COLO668 (cell line): ENCODE data around the gene PRSS57.

ENCODE experiments used
- DNase-seq: peaks from one replicate; lab custom pipeline; 2025; ENCODE audit not compliant: unreplicated experiment; lab: John Stamatoyannopoulos, UW

The PRSS57 gene

DNA sequence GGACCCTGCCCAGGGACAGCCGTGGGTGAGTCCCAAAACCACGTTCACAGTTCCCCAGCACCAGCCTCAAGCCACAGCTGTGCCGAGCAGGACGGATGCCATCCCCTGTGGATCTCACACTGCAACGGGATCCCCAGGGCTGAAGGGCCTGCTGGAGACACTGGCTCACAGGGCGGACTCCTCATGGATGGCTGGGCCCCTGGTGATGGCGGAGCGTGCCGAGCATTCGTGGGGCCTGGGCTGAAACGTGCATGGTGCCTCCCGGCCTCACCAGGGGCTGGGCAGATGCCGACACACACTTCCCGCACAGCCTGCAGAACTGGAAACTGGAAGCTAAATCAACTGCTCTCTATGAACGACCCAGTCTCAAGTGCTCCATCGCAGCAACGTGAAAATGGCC is 41.8 kb downstream of the PRSS57 start:
- no peak for DNase-seq

DNA sequence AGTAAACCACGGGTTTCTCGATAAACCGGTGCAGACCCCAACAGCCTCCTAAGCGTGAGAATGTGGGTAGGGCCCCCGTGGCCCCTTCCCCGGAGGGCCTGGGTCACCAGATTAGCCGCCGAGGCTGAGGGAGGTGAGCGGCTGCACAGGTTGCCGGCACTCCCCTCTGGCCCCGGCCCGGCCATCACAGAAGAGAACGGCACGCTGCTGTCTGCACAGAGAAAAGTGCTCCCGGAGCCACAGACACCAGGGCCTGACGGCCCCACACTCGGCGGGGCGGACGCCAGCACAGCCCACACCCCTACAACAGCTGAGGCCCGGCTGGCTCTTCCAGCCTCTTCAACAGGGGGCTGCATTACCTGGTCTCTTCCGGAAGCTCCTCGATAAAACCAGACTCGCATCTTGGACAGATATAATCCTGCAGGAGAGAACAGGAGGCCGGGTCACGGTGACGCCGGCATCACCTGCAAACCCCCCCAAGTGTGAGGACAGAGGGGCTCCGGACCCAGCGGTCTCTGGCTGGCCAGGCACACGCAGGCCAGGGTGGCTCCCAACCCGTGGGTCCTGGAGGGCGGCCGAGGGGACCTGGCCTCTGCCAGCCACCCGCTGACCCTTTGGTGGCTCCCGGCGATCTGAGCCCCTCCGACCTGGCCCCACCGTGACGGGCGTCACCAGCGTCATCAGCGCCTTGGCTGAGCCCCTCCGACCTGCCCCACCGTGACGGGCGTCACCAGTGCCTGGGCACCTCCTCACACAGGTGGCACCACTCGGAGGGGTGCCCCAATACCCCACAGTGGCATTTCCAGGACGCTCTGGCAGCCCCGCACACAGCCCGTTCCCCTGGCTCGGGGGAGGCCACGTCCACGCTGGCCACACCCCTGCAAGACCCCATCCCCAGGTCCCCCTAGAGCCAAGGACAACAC is 42.5 kb downstream of the PRSS57 start:
- no peak for DNase-seq

DNA sequence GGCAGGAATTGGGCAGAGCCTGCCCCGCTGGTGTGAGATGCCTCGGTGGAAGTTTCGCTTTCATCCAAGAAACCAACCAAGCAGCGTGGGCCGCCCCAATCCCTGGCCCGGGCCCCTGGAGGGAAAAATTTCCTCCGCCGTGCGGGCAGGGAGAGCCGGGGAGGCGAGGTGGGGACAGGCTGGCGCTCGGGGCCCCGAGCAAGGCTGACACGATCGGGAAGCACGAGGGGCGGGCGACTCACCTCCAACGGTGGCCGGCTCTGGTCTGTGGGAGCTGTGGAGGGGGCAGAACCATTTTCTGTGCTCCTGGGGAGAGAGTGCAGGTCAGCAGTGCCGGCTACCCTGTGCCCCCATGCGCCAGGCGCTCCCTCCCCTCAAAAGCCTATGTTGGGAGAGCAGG is 43.3 kb downstream of the PRSS57 start:
- DNase-seq = no peak

DNA sequence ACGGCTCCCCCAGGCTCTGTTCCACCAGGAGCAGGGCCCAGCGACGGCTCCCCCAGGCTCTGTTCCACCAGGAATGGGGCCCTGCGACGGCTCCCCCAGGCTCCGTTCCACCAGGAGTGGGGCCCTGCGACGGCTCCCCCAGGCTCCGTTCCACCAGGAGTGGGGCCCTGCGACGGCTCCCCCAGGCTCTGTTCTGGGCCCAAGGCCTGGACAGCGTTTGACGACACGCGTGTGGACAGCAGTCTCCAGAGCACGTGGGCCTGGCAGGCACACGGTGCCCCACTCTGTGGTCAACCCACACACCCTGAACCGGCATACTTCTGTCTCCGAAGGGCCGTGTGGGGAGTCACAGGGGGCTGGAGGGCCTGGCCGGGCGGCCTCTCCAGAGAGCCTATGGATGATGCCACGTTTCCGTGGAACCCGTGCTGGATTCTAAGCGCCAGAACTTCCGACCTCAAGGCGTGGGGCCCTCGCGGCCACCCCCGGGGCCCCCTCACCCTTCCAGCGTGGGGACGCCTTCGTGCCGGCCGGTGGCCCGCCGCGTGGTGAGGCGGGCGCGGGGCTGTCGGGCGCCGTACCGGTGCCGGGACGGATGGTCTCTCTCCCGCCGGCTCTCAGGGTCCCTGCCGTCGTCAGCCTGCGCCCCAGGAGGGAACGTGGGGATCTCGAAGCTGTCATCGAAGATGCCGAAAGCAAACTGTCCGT is 44.0 kb downstream of the PRSS57 start:
- DNase-seq = no peak

DNA sequence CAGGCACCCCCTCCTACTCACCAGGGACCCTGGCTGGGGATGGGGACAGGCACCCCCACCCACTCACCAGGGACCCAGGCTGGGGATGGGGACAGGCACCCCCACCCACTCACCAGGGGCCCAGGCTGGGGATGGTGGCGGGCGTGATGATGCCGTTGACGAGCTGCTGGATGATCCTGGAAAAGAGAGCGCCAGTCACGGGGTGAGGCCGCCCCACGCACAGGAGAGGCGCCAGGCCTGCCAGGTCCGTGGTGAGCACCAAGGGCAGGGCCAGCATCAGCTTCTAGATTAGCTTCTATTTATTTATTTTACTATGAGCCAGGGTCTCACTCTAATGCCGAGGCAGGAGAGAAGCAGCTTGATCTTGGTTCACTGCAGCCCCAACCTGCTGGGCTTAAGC is 45.1 kb downstream of the PRSS57 start:
- no peak for DNase-seq

DNA sequence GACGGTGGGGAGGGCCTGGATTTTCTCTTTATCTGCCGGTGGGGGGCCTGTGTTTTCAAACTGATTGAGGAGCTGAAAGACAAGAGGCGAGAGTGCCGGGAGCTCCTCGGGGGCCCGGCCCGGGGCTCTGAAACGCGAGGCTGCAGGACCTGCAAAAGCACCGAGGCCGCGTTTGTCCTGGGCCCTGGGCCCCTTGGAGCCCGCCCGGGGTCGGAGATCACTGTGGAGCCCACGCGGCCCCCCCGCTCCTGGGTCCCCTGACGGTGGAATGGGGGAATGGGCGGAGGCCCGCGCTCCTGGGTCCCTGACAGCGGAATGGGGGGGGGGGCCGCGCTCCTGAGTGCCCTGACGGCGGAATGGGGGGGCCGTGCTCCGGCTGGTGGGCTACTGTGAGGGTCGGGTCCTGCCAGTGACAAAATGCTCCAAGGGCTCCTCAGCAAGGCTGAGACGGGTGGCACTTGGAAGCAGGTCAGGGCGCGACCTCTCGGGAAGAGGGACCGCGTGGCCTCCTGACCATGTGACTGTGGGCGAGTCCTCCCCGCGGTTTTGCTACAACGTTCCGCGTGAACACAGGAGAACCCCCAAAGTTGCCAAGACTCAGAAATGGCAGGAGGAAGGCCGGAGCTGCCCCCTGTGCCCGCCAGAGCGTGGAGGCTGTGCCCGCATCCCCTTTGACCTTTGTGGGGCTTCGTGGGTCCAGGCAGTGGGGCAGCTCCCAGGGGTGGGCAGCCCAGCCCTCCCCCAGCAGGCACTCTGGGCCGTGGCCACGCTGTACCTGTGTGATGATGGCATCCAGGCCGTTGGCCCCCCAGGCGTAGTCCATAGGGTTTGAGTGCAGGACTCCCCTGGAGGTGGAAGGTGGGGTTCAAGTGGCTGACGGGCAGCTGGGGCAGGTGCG is 46.1 kb downstream of the PRSS57 start:
- no peak for DNase-seq

DNA sequence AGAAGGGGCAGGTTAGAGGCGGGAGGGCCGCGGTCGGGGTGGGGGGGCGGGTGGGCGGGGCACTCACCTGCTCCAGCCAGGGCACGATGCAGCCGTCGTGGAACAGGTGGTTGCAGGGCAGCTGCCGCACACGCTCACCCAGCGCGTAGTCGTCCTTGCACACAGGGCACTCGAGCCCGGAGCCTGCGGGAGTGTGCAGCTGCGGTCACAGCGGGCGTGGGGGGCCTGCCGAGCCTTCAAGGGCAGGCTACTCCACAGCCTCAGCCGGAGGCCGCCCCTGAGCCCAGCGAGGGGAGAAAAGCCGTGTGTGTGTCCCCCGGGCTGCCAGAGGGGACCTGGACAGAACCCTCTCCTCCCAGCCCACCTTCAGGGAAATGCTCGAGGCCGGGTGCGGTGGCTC is 46.9 kb downstream of the PRSS57 start:
- peak; percentile 9 for DNase-seq

DNA sequence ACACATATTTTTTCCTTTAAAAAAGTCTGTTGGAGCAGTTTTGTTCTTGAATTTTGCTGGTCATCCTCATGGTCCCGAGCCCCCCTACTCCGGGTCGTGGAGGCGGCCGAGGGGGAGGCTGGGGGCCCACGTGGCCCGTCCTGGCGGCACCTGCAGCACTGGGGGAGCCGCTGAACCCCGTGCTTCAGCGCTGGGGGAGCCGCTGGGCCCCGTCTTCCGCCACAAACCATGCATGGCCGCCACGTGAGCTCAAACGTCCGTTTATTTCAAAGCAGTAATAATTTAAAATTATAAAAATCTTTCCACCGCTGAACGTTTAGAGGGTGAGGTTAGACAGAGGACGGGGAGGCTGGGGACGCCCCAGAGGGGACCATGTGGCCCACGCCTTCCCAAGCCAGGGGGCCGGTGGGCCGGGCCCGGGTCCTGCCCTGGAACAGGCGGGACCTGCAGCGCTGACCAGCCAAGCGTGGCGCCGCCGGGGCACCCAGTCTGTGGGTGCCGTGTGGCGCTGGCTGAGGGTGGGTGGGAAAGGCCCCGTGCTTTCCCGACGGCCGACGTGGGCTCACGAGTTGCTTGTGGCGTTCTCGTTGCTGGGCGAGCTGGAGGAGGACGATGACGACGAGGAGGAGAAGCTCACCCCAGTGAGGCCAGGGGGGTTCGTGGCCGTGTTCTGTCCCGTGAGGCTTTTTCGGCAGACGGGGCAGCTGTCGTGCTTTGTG is 47.5 kb downstream of the PRSS57 start:
- DNase-seq = no peak

DNA sequence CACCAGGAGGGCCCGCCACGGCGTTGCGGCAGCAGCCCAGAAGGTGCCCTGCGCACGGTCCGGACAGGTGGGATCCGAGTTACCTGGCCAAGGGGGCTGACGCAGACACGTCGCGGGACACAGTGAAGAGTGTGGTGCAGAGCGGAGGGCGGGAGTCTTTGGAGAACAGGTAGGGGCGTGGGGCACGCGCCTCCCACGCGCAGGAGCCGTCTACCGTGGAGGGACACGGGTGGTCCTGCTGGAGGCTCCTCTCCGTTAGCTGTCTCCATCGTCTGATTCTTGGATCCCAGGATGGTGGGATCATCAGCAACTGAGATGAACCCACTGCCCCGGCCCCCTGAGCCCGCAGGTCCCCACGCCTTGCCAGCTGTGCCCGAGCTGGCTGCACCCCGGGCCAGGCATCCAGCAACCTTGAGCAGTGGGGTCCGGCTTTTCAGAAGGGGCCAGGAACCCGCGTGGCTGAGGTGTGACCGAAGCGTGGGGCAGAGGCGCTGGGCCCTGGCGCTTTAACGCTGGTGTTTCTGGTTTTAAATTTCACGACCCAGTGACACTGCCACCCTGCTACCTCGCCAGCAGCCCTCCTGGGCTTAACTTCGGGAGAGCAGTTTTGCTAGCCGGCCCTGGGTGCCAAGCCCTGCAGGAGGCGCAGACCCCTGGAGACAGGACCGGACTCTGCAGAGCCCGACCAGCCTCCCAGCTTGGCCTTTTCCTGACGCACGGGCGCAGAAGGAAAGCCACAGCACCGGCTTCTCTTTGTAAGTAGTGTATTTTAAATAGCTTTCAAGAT is 48.3 kb downstream of the PRSS57 start:
- DNase-seq = no peak

DNA sequence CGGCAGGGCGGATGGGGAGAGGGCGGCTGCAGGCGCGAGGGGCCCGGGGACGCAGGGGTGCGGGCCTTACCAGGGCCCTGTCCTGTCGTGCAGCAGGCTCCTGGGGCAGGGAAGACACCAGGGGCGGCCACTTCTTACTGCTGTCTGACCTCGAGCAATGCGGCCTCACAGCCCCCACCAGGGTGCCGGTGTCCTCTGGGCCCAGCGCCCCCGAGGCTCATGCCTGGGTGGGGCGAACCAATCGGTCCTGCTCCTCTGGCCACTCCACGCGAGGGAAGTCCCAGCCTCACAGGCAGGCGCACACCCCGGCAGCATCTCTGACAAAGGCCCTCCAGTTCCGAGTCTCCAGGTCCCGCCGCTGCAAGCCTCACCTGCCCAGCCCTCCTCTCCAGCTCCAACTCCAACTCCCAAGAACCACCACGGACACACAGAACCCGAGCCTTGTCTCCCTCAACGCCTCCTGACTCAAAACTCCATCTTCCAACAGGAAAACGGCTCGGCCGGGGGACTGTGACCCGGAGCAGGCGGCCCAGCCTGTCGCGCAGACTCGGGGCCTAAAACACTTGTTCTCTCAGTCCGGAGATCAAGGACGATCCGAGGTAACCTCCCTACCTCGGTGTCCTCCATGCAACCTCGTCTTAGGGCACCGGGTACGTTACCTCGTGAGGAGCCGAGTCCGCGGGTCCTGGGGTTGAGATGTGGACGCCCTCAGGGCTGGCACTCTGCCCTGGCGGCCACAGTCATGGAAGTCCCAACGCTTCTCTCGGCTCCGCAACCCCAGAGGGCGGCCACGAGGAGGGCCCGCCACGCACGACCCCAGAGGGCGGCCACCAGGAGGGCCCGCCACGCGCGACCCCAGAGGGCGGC is 49.1 kb downstream of the PRSS57 start:
- DNase-seq = no peak

DNA sequence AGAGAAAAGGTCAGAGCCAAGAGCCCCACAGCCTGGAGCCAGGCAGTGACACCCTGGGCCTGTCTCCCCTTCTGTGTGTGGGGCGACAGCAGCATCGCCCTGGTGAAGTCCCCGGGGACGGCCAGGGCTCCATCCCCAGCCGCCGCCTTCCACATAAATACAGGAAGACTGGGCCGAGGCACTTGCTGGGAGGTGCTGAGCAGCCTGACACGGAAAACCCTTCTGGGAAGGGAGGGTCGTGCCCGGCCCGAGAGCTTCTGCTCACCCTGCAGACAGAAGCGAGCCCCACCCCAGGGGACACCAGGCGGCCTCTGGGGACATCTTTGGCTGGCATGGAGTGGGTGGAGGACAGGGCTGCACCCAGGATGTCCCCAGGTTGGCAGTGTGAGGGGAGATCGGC is 50.5 kb downstream of the PRSS57 start:
- DNase-seq = no peak

DNA sequence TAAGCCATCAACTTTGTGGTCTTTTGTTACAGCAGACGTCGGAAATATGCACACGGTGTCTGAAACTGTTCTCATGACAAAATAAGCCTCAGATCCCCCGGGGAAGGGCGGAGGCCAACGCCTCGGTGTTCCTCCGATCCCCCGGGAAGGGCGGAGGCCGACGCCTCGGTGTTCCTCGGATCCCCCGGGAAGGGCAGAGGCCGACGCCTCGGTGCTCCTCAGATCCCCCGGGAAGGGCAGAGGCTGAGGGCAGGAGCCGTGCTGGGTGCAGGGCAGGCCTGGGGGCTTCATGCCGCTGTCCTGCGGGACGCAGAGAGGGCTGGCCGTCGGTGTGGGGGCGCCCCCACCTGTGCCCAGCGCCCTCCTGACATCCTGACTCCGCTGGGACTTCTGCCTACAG is 50.9 kb downstream of the PRSS57 start:
- no peak for DNase-seq

DNA sequence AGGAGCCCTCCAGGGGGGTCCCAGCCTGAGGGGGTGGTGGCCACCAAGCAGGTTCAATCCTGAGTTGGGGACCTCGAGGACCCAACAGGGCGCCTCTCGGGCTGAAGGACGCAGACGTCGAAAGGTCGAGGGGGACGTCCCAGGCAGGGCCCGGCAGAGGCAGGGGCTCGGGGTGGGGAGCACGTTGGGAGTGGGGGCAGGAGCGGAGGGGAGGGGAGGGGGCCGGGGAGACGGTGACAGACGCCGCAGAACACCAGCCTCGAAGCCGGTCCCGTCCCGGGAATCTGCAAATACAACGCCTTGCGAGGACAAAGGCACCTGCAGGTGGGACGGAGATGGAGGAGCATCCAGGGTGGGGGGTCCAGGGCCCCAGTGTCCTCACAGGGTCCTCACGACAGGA is 51.5 kb downstream of the PRSS57 start:
- DNase-seq = no peak

DNA sequence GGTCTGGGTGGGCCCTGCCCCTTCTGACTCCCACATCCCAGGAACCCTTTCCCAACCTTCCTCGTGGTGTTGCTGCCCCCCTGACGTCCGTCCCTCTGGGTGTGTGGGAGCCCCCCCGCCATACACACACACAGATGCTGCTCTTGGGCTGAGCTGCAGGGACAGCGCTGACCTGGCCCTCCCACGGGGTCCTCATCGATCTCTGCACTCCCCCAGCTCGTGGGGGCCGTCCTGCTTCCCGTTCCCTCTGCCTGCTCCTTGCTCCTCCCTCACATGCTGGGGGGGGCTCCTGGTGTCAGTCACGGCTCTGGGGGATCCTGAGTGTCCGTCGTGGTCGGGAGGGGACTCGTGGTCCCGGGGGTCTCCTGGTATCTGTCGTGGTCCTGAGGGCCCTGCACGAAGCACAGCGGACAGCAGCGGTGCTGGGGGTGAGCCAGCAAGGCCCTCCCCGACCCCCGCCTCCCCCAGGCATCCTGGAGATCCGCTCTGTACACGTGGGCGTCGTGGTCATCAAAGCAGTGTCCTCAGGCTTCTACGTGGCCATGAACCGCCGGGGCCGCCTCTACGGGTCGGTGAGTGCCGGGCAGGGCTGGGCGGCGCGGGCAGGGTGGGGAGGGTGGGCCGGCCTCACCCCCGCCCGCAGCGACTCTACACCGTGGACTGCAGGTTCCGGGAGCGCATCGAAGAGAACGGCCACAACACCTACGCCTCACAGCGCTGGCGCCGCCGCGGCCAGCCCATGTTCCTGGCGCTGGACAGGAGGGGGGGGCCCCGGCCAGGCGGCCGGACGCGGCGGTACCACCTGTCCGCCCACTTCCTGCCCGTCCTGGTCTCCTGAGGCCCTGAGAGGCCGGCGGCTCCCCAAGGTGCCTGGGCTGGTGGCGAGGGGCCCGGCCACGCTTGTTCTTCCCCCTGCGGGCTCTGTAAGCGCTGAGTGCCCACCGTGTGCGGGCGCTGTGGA is 52.2 kb downstream of the PRSS57 start:
- DNase-seq = no peak

DNA sequence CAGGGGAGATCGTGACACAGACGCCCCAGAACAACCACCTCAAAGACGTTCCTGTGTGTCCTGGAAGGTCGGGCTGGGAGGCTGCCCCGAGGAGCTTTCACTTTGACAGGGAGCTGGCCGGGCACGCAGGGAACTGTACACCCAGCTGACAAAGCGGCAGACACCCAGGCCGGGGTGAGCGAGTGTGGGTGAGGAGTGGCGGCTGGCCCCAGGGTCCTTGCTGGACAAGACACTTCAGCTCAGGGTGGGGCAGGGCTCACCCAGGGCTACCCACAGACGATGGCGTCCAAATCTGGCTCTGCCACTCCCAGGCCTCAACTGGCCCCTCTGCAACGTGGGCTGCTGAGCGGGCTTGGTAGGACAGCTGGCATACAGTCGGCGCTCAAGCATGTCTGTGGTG is 53.5 kb downstream of the PRSS57 start:
- DNase-seq = peak; percentile 12

DNA sequence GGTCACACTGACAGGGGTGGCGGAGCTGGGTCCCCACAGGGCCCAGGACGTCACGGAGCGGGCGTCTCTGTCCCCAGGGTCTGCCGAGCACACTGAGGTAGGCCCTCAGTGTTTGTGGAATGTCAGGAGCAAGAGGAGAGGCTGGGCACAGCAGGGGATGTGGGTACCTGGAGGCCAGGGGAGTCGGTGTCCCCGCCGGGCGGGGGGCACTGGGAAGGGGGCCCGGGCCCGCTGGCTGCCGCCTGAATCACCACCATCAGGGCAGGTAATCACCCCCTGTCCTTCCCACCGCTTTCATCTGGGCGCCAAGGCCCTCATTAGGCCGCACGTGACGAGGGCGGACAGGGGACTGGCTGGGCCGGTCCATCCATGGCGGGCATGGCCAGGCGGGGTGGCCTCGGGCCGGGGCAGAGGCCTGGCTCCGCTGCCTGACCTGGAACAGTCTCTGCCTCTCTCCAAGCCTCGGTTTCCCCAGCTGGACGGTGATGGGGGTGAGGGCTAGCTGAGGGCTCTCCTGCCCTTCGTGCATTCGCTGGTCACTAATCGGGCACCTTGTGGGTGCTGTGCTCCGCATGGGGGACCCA is 54.6 kb downstream of the PRSS57 start:
- DNase-seq = no peak

DNA sequence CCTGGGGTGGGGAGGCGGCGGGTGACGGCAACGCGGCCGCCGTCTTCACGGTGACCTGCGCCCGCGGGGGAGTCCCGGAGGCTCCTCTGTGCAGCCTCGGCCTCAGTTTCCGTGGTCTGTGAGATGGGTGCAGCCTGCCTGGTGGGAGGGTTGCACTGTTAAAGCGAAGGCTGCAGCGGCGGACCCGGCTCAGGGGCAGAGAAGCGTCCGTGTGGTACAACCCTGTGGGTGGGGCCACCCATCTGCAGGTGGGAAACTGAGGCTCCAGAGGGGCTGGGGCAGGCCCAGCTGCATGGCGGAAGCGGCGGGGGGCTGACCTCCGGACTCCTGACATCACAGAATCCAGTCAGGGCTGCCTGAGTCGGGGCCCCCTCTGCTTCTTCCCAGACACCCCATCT is 55.1 kb downstream of the PRSS57 start:
- no peak for DNase-seq
